GM23338 (cell line): ENCODE data around the gene SCN2B. TPM values are rescaled to one million over a fixed set of nuclear protein-coding genes. Genes with fewer than 3 reads are reported as not detected.
A peak's percentile ranks its signal among the peaks of the same experiment; 100 is the strongest.

Source experiments
- ATAC-seq: fragments of 200-7000 bp; cut with Tn5 transposase; 3 replicates; pipeline ENCODE4 v1.9.1; 2020
- DNase-seq: peaks from one replicate; pipeline ENCODE4 v3.0.0-alpha.2; 2015; ENCODE audit warnings: low spot score
- H2AFZ ChIP-seq: fragments of 200-600 bp; sonication (generic); 2 replicates; pipeline ENCODE4 v1.8.0; 2016; ENCODE audit warnings: antibody characterized with exemption, mild to moderate bottlenecking, moderate library complexity
- H3F3A ChIP-seq: fragments of 200-600 bp; sonication (generic); replicated peaks from 2 replicates; pipeline ENCODE4 v1.8.0; 2017; ENCODE audit warnings: antibody characterized with exemption, mixed run types, low read depth
- H3K27ac ChIP-seq: fragments of 200-600 bp; sonication (generic); 2 replicates; pipeline ENCODE4 v1.6.1; 2016; ENCODE audit warnings: low read depth
- H3K27me3 ChIP-seq: fragments of 200-600 bp; sonication (generic); 2 replicates; pipeline ENCODE4 v1.8.0; 2016; ENCODE audit warnings: mild to moderate bottlenecking, mixed run types, moderate library complexity; ENCODE audit not compliant: insufficient read depth
- H3K36me3 ChIP-seq: fragments of 200-600 bp; sonication (generic); 2 replicates; pipeline ENCODE4 v1.8.0; 2016; ENCODE audit warnings: mild to moderate bottlenecking; ENCODE audit not compliant: insufficient read depth
- H3K4me1 ChIP-seq: fragments of 200-600 bp; sonication (generic); 2 replicates; pipeline ENCODE4 v1.8.0; 2016; ENCODE audit warnings: mild to moderate bottlenecking, moderate library complexity; ENCODE audit not compliant: insufficient read depth
- H3K4me2 ChIP-seq: fragments of 200-600 bp; sonication (generic); 2 replicates; pipeline ENCODE4 v1.7.1; 2017; ENCODE audit warnings: mixed run types
- H3K4me3 ChIP-seq: fragments of 200-600 bp; sonication (generic); 2 replicates; pipeline ENCODE4 v1.6.1; 2016; ENCODE audit warnings: mixed run types
- H3K79me2 ChIP-seq: fragments of 200-600 bp; sonication (generic); replicated peaks from 2 replicates; pipeline ENCODE4 v1.8.0; 2017; ENCODE audit warnings: mild to moderate bottlenecking; ENCODE audit not compliant: insufficient read depth
- H3K9me2 ChIP-seq: fragments of 200-600 bp; sonication (generic); 2 replicates; pipeline ENCODE4 v1.8.0; 2017; ENCODE audit not compliant: insufficient read depth
- H4K20me1 ChIP-seq: fragments of 200-600 bp; sonication (generic); replicated peaks from 2 replicates; pipeline ENCODE4 v1.8.0; 2017; ENCODE audit warnings: mild to moderate bottlenecking; ENCODE audit not compliant: insufficient read depth
- H3K27ac Mint-ChIP-seq: 2 replicates; pipeline ENCODE4 v1.8.0; 2020; ENCODE audit warnings: inconsistent platforms, mild to moderate bottlenecking, moderate library complexity, mixed read lengths
- H3K27me3 Mint-ChIP-seq: 3 replicates; pipeline ENCODE4 v1.8.0; 2022; ENCODE audit warnings: low read depth, mild to moderate bottlenecking, moderate library complexity, mixed read lengths, inconsistent platforms; ENCODE audit not compliant: insufficient read depth, poor library complexity
- H3K36me3 Mint-ChIP-seq: 3 replicates; pipeline ENCODE4 v1.8.0; 2021; ENCODE audit warnings: low read depth, mild to moderate bottlenecking, inconsistent platforms, moderate library complexity, mixed read lengths
- H3K4me1 Mint-ChIP-seq: 3 replicates; pipeline ENCODE4 v1.8.0; 2020; ENCODE audit warnings: mild to moderate bottlenecking, inconsistent platforms, mixed read lengths
- H3K4me3 Mint-ChIP-seq: 3 replicates; pipeline ENCODE4 v1.8.0; 2021; ENCODE audit warnings: moderate library complexity, mild to moderate bottlenecking, inconsistent platforms, mixed read lengths
- H3K9me3 Mint-ChIP-seq: 3 replicates; pipeline ENCODE4 v1.8.0; 2020; ENCODE audit warnings: moderate library complexity, mild to moderate bottlenecking, inconsistent platforms, mixed read lengths
- CREB1 ChIP-seq: fragments of 250-450 bp; sonication (Bioruptor Pico); IDR thresholded peaks from 2 replicates; pipeline ENCODE4 v1.5.0; 2020; ENCODE audit warnings: low read depth, mild to moderate bottlenecking, moderate library complexity
- EZH2 ChIP-seq: fragments of 200-600 bp; sonication (generic); IDR thresholded peaks from one replicate; pipeline ENCODE4 v1.8.0; 2017; ENCODE audit warnings: antibody characterized with exemption, mild to moderate bottlenecking, low read depth; ENCODE audit not compliant: unreplicated experiment
- EZH2phosphoT487 ChIP-seq: fragments of 200-600 bp; sonication (generic); IDR thresholded peaks from one replicate; pipeline ENCODE4 v1.8.1; 2018; ENCODE audit warnings: antibody characterized with exemption; ENCODE audit not compliant: unreplicated experiment
- JUNB ChIP-seq: IDR thresholded peaks from one replicate; pipeline ENCODE4 v1.6.1; 2016; ENCODE audit warnings: antibody characterized with exemption; ENCODE audit not compliant: unreplicated experiment
- NANOG ChIP-seq: IDR thresholded peaks from 2 replicates; pipeline ENCODE4 v1.6.1; 2016; ENCODE audit warnings: antibody characterized with exemption, borderline replicate concordance
- POLR2AphosphoS5 ChIP-seq: IDR thresholded peaks from 2 replicates; pipeline ENCODE4 v1.6.1; 2016; ENCODE audit warnings: antibody characterized with exemption, low read depth
- REST ChIP-seq: IDR thresholded peaks from one replicate; pipeline ENCODE4 v1.6.1; 2018; ENCODE audit warnings: antibody characterized with exemption; ENCODE audit not compliant: unreplicated experiment
- STAT1 ChIP-seq: IDR thresholded peaks from one replicate; pipeline ENCODE4 v1.6.1; 2016; ENCODE audit warnings: antibody characterized with exemption; ENCODE audit not compliant: unreplicated experiment
- ZNF114 ChIP-seq: fragments of 250-450 bp; sonication (Bioruptor Pico); IDR thresholded peaks from 2 replicates; pipeline ENCODE4 v1.5.0; 2020; ENCODE audit warnings: mild to moderate bottlenecking, moderate library complexity
- ZNF331 ChIP-seq: fragments of 250-450 bp; sonication (Bioruptor Pico); IDR thresholded peaks from 2 replicates; pipeline ENCODE4 v1.5.0; 2020; ENCODE audit warnings: low read depth, mild to moderate bottlenecking, moderate library complexity
- polyA plus RNA-seq: library from polyadenylated mRNA; unstranded; fragments of >200 nt; fragmentation: Nextera tagmentation; extraction: Ambion mirVana; gene quantifications from 2 replicates; pipeline ENCODE4 v1.2.1, GENCODE V29; 2016
- total RNA-seq: library from RNA; depleted of rRNA; stranded (reverse); fragments of >200 nt; shearing (Covaris generic); gene quantifications from 2 replicates; pipeline ENCODE4 v1.2.3, GENCODE V29; 2014
- TF ChIP-seq, protein P1 (sequence below), 2 experiments: fragments of 200-600 bp in 1 of 2; sonication (generic) in 1 of 2; conservative IDR thresholded peaks; 2 replicates each; pipeline versions ENCODE4 v1.5.1 to v1.6.1; 2016 to 2017; ENCODE audit warnings: antibody characterized with exemption in 2 of 2, low read depth in 2 of 2, mild to moderate bottlenecking in 2 of 2, moderate library complexity in 1 of 2
- TF ChIP-seq, protein P2 (sequence below): IDR thresholded peaks from 2 replicates; pipeline ENCODE4 v1.6.1; 2016; ENCODE audit warnings: antibody characterized with exemption
- TF ChIP-seq, protein P3 (sequence below): fragments of 250-450 bp; sonication (Bioruptor Pico); IDR thresholded peaks from 2 replicates; pipeline ENCODE4 v1.5.0; 2020; ENCODE audit warnings: mild to moderate bottlenecking, moderate library complexity

Gene SCN2B
- total and polyA plus RNA-seq, 2 experiments from 2014 or later, result 0.03 TPM; not detected in 1

GRCh38 chr11:118145285-118146227, 30.9 kb downstream of the SCN2B start:
- no peaks in the 10 kb centered on the region for H3K36me3 ChIP-seq
- ATAC-seq, result peak; percentile 87
- Mint-ChIP-seq H3K27me3 (peaks cover 36% of the 10 kb centered on the region), H3K4me3 (peak overlapping the region; percentile 70), H3K27ac (no peak overlapping the region), H3K9me3 (no peaks in the 10 kb centered on the region), H3K4me1 (peaks cover 37% of the 10 kb centered on the region), H3K36me3 (no peaks in the 10 kb centered on the region)
- H3K27me3 ChIP-seq, result peaks cover 74% of the 10 kb centered on the region
- no peaks in the 10 kb centered on the region for H3K79me2 ChIP-seq
- peak overlapping the region; percentile 86 for H3K4me2 ChIP-seq
- no peaks in the 10 kb centered on the region for H3F3A ChIP-seq
- H3K4me1 ChIP-seq, result peaks cover 28% of the 10 kb centered on the region; the same call in 1 of the 2 replicates
- H3K4me3 ChIP-seq, result peak overlapping the region; percentile 76
- peak; percentile 91 for DNase-seq
- 0 out of 2 replicates have a peak, but pooled peaks cover 3% of the 10 kb centered on the region for H4K20me1 ChIP-seq
- H2AFZ ChIP-seq, result peak overlapping the region; percentile 89
- H3K27ac ChIP-seq, result no peak overlapping the region
- H3K9me2 ChIP-seq, result no peaks in the 10 kb centered on the region
- TF ChIP-seq, protein P1, sequence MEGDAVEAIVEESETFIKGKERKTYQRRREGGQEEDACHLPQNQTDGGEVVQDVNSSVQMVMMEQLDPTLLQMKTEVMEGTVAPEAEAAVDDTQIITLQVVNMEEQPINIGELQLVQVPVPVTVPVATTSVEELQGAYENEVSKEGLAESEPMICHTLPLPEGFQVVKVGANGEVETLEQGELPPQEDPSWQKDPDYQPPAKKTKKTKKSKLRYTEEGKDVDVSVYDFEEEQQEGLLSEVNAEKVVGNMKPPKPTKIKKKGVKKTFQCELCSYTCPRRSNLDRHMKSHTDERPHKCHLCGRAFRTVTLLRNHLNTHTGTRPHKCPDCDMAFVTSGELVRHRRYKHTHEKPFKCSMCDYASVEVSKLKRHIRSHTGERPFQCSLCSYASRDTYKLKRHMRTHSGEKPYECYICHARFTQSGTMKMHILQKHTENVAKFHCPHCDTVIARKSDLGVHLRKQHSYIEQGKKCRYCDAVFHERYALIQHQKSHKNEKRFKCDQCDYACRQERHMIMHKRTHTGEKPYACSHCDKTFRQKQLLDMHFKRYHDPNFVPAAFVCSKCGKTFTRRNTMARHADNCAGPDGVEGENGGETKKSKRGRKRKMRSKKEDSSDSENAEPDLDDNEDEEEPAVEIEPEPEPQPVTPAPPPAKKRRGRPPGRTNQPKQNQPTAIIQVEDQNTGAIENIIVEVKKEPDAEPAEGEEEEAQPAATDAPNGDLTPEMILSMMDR (conservative IDR thresholded peaks at IDR 0.05; ENCODE audit: low read depth in 2 of 2), result peak; percentile 87 to 97
- TF ChIP-seq EZH2phosphoT487 (no peak), REST (no peak), EZH2 (peak; percentile 40), ZNF114 (CRISPR knock-in tag) (no peak), POLR2AphosphoS5 (no peak), CREB1 (CRISPR knock-in tag) (no peak), NANOG (no peak), ZNF331 (no peak), STAT1 (no peak), JUNB (no peak)
- TF ChIP-seq, protein P2, sequence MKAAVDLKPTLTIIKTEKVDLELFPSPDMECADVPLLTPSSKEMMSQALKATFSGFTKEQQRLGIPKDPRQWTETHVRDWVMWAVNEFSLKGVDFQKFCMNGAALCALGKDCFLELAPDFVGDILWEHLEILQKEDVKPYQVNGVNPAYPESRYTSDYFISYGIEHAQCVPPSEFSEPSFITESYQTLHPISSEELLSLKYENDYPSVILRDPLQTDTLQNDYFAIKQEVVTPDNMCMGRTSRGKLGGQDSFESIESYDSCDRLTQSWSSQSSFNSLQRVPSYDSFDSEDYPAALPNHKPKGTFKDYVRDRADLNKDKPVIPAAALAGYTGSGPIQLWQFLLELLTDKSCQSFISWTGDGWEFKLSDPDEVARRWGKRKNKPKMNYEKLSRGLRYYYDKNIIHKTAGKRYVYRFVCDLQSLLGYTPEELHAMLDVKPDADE, result no peak
- TF ChIP-seq, protein P3, sequence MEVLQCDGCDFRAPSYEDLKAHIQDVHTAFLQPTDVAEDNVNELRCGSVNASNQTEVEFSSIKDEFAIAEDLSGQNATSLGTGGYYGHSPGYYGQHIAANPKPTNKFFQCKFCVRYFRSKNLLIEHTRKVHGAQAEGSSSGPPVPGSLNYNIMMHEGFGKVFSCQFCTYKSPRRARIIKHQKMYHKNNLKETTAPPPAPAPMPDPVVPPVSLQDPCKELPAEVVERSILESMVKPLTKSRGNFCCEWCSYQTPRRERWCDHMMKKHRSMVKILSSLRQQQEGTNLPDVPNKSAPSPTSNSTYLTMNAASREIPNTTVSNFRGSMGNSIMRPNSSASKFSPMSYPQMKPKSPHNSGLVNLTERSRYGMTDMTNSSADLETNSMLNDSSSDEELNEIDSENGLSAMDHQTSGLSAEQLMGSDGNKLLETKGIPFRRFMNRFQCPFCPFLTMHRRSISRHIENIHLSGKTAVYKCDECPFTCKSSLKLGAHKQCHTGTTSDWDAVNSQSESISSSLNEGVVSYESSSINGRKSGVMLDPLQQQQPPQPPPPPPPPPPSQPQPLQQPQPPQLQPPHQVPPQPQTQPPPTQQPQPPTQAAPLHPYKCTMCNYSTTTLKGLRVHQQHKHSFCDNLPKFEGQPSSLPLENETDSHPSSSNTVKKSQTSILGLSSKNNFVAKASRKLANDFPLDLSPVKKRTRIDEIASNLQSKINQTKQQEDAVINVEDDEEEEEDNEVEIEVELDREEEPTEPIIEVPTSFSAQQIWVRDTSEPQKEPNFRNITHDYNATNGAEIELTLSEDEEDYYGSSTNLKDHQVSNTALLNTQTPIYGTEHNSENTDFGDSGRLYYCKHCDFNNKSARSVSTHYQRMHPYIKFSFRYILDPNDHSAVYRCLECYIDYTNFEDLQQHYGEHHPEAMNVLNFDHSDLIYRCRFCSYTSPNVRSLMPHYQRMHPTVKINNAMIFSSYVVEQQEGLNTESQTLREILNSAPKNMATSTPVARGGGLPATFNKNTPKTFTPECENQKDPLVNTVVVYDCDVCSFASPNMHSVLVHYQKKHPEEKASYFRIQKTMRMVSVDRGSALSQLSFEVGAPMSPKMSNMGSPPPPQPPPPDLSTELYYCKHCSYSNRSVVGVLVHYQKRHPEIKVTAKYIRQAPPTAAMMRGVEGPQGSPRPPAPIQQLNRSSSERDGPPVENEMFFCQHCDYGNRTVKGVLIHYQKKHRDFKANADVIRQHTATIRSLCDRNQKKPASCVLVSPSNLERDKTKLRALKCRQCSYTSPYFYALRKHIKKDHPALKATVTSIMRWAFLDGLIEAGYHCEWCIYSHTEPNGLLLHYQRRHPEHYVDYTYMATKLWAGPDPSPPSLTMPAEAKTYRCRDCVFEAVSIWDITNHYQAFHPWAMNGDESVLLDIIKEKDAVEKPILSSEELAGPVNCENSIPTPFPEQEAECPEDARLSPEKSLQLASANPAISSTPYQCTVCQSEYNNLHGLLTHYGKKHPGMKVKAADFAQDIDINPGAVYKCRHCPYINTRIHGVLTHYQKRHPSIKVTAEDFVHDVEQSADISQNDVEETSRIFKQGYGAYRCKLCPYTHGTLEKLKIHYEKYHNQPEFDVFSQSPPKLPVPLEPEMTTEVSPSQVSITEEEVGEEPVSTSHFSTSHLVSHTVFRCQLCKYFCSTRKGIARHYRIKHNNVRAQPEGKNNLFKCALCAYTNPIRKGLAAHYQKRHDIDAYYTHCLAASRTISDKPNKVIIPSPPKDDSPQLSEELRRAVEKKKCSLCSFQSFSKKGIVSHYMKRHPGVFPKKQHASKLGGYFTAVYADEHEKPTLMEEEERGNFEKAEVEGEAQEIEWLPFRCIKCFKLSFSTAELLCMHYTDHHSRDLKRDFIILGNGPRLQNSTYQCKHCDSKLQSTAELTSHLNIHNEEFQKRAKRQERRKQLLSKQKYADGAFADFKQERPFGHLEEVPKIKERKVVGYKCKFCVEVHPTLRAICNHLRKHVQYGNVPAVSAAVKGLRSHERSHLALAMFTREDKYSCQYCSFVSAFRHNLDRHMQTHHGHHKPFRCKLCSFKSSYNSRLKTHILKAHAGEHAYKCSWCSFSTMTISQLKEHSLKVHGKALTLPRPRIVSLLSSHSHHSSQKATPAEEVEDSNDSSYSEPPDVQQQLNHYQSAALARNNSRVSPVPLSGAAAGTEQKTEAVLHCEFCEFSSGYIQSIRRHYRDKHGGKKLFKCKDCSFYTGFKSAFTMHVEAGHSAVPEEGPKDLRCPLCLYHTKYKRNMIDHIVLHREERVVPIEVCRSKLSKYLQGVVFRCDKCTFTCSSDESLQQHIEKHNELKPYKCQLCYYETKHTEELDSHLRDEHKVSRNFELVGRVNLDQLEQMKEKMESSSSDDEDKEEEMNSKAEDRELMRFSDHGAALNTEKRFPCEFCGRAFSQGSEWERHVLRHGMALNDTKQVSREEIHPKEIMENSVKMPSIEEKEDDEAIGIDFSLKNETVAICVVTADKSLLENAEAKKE (CRISPR knock-in tag), result no peak
